Putamen (tissue), 1 donor: ENCODE measurements around the gene HES7.

Experiments used
- DNase-seq: peaks from one replicate; pipeline ENCODE4 v3.0.0-alpha.2; 2016; ENCODE audit warnings: low spot score

HES7 gene

DNA sequence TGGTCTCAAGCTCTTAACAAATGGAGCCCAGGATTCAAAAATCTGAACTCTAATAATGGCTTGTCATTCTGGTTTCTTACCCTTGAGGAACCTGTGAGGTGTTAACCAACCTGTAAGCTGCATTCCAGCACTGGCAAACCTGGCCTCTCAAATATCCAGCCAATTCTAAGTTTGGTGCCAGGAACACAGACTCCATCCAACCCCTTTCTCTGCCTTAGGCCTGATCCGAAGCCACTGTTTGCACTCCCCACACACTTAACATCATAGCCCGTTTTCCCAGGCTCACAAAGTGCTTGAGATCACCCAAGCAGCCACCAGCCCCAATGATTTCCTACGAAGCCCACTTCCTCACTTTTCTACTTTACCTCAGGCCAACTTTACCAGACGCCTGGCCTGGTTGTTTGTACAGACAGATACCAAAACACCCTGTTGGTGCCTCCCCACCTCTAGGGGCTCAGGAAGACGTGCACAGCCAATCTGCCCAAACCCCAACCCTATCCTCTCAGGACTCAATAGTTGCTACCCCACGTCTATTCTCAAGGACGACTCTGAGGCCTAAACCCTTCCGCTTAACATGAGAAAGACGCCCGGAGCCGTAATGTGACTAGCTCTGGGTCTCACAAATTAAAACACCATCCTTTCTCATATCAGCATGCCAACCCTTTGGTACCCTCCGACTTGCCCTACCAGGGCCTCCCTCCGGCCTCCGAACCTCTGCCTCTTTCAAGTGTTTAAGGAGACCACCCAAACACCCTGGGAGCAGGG, 31.5 kb upstream of the HES7 start:
- DNase-seq = no peak

DNA sequence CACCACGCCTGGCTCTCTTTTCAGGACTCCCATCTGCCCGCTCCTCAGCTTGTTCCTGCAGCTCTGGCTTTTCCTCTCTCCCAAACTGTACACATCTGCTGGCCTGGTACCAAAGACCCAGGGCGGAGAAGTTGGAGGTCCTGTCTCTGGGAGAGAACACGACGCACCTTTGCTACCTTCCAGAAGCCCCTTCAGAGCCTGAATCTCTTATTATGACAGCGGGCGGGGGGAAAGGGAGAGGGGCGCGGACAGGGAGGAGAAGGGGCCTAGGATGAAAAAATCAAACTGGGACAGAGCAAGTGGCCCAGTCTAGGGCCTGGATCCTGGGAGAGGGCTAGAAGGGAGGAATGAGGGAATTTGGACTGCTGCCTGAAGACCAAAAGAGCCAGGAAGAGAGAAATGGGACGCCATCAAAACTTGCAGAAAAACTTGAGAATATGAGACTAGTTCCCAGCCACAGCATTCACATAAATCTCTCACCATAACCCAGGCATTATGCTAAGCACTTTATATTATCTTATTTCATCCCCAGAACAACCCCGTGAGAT, 30.8 kb upstream of the HES7 start:
- no peak for DNase-seq

DNA sequence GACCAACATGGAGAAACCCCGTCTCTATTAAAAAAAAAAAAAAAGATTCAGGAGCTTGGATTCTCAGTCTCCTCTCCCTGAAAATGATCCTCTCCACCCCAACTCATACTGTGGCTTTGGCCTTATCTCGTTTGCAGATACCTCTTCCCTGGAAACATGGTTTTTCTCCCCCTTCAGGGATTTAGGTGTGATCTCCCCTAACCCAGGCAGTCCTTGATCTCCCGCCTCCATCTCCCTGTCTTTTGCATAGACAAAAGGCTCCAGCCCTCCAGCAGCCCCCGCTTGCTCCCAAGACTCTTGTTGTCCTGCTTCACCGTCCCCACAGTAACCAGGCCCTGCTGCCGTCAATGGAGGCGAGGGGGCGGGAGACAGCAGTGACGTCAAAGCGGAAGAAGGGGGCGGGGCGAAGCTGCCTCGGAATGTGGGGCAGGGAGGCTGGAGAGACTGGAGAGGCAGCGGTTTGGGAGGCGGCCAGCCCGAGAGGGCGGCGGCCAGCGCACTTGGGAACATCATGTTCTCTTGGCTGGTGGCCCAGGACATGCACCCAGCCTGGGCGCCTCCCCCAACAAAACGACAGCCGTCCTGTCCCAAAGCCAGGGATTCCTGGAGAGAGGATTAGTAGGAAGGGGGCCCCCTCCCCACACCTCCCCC, 30.2 kb upstream of the HES7 start:
- peak; percentile 95 for DNase-seq

DNA sequence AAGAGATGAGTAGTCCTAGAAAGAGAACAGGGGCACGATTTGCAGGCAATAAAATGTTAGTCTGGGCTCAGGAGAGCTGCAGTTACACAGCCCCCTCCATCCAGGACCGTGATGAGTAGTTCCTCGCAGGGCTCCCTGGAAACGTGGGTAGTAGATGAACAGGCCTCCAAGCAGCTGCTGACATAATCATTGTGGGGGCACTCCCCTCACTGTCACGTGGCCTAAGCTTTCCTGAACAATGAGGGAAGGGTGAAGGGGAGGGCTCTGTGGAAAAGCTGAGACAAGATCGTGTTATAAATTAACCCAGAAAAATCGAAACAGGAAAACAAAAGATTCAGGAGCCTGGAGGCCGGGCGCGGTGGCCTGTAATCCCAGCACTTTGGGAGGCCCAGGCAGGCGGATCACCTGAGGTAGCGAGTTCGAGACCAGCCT, 29.6 kb upstream of the HES7 start:
- peak; percentile 88 for DNase-seq

DNA sequence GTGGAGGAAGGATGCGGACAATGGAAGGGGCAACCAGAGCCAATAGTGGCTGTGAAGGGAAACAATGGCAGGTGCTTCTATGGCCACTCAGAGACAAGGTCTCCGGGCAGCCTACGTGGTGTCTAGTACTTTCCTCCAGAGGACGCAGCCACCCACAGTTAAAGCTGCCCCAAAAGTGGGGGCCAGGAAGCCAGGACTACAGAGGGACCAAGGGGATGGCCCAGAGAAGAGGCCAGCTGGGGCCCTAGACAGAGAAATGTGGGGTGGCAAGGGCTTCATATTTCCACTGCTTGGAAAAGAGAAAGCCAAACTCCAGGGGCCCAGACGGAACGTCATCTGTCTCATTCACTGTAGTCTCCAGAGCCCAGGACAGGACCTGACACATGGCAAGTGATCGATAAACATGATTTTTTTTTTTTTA, 29.1 kb upstream of the HES7 start:
- DNase-seq = no peak

DNA sequence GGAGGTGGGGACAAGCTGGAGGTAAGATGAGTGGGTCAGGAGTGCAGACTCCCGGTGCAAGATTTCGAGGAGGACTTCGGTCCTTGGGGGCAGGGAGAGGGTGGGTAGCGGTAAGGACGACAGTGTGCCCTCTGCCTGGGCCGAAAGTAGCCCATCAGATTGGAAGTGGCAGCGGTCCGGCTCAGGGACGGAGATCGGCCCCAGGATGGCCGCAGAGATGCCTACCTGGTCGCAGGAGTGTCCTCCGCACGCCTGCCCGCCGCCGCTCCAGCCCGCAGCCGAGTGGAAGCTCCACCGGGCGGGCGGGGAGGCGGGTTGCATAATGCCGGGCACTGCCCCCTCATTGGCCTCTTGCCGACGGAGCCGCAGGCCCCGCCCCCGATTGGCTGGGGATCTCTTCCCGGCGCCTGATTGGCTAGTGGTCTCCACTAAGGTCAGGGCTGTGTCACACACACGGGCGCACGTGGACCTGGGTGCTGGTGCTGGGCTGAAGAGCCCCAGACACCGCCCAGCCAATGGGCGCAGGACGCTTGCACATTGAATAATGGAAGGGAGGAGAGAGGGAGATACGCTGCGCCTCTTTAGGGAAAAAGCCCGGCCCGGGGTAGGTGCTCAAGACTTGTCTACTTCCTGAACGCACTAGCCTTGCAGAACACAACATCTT, 28.3 kb upstream of the HES7 start, which contains the start of gene PER1:
PER1 (minus strand) TSS at position 293 of the 664 bp plus-strand sequence. CDS start 1,698 bp downstream, outside the sequence.
- peak; percentile 92 for DNase-seq

DNA sequence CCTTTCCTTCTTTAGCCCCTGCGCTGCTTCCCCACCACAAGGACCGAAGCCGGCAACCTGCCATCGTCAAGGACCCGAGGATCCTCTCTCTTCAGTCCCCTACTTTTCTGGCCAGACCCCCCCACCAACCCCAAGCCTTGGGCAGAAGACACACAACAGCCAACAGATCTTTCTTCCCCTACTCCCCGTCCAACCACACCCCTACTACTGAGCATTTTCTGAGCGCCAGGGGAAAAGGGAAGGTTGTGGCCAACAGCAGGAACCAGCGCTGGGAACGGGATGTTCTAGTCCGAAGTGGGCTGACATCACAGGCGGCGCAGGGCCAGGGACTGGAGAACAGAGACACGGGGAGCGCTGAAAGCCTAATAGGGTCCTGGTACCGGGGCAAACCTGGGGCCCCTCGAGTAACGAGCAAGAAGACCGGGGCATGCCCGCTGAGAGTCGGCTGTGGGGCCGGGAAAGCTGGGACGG, 27.8 kb upstream of the HES7 start:
- no peak for DNase-seq

DNA sequence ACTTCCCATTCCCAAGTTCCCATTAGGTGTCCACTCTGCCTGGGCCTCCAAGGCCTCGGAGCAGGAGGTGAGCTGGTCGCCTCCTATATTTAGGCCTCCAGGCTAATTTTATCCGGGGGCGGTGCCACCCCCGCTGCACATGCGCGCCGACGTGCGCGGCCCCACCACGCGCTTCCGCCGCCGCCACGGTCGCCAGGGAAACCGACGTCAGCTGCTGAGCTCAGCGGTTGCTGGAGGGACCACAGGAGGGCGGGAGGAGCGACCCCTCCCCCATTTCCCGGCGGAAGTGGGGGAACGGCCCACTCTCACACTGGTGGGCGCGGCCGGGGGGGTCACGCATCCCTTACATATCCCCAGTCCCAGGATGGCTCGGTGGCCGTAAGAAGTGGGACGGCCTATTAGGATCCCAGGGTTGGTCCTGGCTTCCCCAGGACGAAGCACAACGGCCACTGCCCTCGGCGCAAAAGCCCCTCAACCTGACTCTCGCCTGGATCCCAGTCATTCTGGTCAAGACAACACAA, 27.3 kb upstream of the HES7 start:
- DNase-seq = peak; percentile 85

DNA sequence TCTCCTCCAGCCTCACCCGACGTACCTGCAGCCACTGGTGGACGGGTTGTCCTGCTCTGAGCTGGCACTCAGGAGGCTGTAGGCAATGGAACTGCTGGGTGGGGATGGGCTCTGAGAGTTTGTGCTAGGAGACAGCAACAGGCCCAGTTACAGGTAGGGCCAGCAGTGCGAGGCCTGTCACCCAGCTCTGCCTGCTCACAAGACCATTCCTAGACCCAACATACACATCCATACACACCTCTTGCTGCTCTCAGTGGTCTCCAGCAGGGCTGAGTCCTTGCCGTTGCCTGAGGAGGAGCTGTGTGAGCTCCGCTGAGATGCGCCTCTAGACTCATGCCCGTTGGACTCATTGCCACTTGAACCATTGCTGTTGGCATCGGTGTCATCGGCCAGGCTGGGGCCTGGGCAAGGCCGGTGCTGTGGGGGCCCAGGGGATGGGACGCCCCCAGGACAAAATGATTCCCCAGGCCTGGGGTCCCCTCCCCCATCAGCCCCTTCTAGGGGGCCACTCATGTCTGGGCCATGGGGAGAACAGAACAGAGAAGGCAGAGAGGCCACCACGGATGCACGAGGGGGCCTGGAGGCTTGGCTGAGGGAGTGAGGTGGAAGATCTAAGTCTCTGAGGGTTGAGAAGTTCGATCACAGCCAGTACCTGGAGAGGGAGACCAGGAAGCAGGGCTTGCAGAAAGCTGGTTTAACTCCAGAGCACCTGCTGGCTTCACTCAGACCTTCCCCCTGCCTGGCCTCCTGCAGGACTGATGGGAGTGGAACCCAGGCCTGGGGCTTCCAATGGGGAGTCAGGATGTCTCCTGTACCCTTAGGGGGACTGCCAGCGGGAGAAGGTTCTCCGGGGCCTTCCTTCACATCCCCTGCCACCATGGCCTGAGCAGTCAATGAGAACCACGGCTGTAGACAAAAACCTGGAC, 26.6 kb upstream of the HES7 start:
- DNase-seq = no peak

DNA sequence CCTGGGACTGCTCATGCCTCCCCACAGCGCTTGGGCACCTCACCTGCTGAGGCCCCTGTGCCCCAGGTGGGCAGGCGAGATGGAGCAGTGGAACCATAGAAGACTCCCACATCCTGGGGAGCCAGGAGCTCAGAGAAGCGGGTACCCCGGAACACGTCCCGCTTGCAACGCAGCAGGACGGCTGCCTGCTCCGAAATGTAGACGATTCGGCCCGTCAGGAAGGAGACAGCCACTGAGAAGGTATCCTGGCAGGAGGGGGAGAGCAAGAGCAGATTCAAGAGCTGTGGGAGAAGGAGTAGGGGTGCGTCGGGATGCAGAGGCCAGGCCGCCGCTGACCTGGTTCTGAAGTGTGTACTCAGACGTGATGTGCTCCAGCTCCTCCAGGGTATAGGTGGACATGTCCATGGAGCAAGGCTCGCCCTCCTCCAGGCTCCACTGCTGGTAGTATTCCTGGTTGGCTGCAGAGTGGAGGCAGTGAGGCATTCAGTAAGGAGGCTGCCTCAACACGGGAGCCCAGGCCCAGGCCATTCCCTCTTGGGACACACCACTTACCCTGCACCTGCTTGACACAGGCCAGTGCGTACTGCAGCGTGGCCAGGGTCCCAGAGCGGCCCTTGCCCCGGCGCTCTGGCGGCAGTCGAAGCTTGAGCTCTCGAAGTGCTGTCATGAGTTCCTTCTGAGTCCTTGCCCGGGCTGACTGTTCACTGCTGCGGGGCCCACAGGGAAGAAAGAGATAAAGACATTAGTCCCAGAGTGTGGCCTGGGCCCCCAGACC, 25.7 kb upstream of the HES7 start:
- DNase-seq = no peak

DNA sequence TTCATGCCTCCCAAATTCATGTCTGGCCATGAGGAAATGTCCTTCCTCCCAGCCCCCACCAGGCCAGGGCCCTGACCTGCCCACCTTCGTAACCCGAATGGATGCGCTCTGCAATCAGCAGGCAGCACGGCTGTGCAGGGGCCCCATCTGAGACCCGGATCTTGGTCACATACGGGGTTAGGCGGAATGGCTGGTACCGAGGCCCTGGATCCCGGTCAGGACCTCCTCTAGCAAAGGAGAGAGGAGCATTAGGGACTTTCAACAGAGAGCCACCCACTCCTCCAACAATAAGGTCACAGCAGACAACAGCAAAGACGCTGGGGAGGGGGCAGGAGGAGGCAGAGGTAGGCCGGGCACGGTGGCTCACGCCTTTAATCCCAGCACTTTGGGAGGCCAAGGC, 24.7 kb upstream of the HES7 start:
- DNase-seq = no peak

DNA sequence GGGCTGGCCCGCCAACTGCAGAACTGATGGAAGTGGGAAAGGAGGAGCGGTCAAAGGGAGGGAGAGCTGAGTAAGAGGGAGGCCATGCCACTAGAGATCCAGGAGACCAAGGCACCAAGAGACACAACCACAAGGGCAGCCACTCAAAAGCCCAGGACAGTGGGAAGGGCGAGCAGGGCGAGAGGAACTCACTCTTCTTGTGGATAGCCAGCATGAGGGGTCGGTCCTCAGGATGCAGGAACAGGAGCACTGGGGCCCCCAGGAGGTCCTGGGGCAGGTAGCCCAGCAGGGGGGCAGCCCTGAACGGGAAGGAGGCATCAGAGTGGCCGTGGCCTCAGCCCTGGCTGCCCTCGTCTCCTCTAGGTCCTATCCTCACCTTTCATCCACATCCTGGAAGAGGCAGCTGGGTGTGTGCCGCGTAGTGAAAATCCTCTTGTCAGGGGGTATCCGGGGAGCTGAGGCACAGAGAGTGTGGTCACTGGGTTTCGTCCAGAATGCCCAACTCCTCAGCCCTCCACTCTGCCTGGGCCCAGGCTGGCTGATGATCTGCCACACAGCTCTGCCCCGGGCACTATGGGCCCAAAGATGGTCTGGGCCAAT, 24.0 kb upstream of the HES7 start:
- DNase-seq = no peak

DNA sequence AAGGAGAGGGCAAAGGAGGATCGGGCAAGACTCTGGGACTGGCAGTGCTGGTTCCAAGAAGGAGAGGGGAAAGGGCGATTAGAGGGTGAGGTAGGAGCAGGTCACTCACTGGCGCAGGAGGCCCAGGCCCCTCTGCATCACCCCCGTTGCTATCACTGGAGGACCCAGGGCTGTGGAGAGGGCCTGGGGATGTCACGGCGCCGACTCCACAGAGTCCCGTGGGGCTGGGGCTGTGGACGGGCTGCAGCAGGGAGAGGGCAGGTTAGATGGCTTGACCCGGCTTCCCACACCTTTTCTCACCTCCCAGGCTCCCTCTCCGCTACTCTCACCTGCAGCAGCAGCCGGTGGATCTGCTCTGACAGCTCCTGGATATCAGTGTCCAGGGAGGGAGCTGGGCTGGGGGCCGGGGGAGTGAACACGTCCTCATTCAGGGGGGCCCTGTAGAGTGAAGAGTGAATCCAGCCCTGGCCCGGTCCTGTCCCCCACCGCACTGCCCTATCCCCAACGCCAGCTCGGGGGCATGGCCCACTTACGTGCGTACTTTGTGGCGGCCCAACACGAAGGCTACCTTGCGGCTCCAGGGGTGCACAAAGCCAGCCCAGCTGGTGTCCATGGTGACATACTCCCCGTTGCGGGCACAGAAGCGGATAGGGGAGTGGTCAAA, 23.4 kb upstream of the HES7 start:
- DNase-seq = no peak

DNA sequence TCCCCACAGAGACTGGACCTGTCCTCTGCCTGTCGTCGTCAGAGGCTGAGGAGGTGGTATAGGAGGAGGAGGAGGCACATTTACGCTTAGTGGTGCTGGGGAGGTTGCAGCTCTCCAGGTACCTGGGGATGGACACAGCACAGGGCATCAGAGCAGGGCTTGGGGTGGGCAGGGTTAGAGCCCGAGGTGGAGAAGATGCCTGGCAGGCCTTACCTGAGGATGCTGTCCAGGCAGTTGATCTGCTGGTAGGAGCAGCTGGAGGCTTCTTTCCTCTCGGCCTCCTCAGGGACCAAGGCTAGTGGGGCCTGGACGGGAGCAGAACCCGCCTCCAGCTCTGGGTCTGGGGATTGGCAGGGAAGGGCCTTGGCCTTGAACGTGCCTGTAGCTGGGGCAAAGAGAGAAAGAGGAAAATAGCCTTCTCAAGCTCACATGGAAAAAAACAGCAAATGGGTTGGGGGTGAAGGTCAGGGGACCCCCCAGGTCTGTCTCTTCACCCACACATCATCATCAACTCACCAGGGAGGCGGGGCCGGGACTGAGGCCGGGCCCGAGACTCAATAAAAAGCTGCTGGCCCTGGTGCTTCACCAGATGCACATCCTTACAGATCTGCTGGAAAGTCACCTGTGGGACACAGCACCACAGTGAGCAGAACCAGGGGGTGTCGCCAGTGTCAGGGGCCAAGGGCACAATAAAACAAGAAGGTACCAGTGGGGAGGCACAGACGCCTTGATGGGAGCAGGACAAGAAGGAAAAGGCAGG, 22.7 kb upstream of the HES7 start:
- no peak for DNase-seq

DNA sequence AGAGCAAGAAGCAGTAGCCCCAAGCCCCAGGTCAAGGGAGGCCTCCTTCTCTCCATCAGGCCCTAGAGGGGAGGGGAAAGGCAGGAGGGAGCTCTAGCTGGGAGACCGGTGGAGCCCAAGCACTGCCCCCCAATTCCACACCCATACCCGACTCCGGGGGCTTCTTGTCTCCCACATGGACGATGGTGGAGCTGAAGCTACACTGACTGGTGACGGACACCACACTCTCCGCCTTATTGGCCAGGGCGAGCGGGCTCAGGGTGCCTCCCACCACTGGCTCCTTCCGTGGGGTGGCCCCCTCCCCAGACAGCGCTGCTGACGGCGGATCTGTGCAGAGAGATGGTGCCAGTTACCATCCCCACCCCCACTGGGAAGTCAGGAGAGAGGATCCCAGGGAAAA, 21.9 kb upstream of the HES7 start:
- DNase-seq = no peak

DNA sequence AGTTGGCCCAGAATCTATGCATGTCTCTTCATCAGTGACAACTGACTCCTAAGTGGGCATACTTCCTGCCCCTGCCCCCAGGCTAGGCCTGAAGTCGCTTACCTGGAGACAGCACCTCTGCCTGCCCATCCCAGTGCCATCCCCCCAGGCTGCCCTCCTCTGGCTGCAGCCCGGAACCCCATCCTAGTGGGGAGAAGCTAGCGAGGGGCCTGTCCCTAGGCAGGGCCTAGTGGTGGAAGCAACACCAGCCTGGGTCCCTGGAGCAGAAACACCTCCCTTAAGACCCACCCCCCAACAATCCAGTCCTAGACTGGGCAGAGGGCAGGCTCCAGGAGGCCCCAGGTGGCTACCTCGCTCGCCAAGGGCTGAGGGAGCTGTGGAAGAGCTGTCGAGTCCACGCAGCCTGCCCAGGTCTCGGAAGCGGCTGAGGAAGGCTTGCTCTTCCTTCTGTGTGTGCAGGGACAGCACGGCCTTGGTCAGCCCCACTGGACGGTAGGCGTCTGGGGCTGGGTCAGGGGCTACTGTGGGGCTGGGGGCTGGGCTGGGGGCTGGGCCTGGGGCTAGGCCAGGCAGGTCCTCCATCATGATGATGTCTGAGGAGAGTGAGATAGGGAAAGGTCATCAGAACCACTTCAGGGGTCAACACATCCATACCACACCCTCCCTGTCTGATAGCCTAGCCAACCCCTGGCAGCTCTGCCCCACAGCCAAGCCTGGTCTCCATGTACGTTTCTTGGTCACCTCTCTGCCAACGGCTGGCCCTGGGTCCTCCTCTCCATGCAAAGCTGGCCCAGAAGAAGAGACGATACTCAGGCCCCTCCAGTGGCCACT, 20.7 kb upstream of the HES7 start:
- no peak for DNase-seq

DNA sequence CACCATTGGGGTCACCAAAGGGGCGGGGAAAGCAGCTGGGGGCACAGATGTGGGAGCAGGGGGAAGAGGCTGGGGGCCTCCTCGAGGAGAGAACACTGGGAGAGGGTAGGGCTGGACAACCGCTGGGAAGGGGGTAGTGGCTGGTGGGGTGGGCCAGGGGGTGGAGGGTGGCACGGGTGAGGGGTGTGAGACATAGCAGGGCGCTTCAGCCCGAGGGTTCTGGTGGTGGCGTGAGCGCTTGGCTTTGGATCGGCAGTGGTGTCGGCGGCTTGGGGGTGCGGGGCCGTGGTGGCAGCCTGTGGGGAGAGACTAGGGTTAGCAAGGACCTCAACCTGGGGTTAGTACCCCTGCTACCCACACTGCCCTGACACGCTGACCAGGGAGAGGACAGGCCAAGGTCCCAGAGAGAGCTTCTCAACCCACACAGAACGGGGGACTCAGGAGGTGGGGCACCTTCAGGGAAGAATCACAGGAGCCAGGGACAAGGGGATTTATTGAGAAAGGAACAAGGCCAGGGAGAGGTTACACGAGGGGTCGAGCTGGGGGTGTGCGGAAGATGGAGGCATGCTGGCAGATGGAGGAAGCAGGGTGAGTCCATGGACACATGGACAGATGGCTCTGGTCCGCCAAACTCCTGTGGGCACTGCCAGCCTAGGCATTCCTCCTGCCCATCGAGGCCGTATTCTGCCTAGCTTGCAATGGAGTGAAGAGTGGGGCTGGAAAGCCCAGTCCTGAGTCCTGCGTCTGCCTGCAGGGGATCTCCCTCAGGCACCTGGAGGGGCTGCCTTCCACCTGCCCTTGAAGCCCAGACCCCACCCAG, 19.9 kb upstream of the HES7 start:
- DNase-seq = no peak
